Measurements from ENCODE around the gene CTNND2. TPM values are rescaled to one million over a fixed set of nuclear protein-coding genes. Genes with fewer than 3 reads are reported as not detected.

CTNND2 gene
- total and polyA plus RNA-seq, 4 donors, result 0.05 to 0.50 (median 0.27) TPM

- H3K27ac ChIP-seq (ENCODE audit: low read depth in 1 of 2, low read length in 2 of 2), result no peak overlapping the region
- no peak overlapping the region for H3K9ac ChIP-seq (ENCODE audit: low read depth in 1 of 2, low read length in 2 of 2)
- H3K9me3 ChIP-seq (ENCODE audit: control insufficient read depth in 4 of 4, low read length in 3 of 4), result no peaks in the 10 kb centered on the region
- H3K27me3 ChIP-seq (ENCODE audit: control insufficient read depth in 4 of 4, insufficient read depth in 4 of 4, low read length in 3 of 4), result peaks cover 0 to 3% (median 0%) of the 10 kb centered on the region in 4 donors
- no peak for DNase-seq (ENCODE audit: low spot score)
- WGBS, result 57% methylated on average over 3 of the region's 3 CpGs
- TF ChIP-seq RAD21 (IDR thresholded peaks at IDR 0.05), result peak; percentile 76
- TF ChIP-seq FOXA1 (IDR thresholded peaks at IDR 0.05), result no peak
- TF ChIP-seq, protein P1, sequence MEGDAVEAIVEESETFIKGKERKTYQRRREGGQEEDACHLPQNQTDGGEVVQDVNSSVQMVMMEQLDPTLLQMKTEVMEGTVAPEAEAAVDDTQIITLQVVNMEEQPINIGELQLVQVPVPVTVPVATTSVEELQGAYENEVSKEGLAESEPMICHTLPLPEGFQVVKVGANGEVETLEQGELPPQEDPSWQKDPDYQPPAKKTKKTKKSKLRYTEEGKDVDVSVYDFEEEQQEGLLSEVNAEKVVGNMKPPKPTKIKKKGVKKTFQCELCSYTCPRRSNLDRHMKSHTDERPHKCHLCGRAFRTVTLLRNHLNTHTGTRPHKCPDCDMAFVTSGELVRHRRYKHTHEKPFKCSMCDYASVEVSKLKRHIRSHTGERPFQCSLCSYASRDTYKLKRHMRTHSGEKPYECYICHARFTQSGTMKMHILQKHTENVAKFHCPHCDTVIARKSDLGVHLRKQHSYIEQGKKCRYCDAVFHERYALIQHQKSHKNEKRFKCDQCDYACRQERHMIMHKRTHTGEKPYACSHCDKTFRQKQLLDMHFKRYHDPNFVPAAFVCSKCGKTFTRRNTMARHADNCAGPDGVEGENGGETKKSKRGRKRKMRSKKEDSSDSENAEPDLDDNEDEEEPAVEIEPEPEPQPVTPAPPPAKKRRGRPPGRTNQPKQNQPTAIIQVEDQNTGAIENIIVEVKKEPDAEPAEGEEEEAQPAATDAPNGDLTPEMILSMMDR (IDR thresholded peaks at IDR 0.05; ENCODE audit: low read depth, low read length, missing input control), result peak; percentile 33
- no peaks in the 10 kb centered on the region for H3K4me1 ChIP-seq (ENCODE audit: control insufficient read depth in 4 of 4, insufficient read depth in 4 of 4, low read length in 3 of 4)
- no peak overlapping the region for H3K4me3 ChIP-seq (ENCODE audit: low read depth in 1 of 3, low read length in 3 of 3)
- H3K36me3 ChIP-seq (ENCODE audit: control insufficient read depth in 4 of 4, insufficient read depth in 3 of 4, low read depth in 1 of 4, low read length in 3 of 4), result no peaks in the 10 kb centered on the region
Observed at GRCh38 chr5:11182441-11183080, 721.7 kb downstream of the CTNND2 start.

DNA sequence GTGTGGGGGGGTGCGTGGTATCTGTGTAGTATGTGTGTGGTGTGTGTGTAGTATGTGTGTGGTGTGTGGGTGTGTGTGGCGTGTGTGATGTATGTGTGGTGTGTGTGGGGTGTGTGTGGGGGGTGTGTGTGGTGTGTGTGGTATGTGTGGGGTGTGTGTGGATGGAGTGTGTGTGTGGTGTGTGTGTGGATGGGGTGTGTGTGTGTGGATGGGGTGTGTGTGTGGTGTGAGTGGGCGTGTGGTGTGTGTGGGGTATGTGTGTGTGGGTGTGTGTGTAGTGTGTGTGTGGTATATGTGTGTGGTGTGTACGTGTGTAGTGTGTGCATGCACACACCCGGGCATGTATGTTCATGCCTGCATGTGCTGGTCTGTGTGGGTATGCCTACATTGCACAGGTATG lies 722.3 kb downstream of the CTNND2 start:
- DNase-seq (ENCODE audit: low spot score), result no peak
- H3K9ac ChIP-seq (ENCODE audit: low read depth in 1 of 2, low read length in 2 of 2), result no peak overlapping the region
- H3K4me1 ChIP-seq (ENCODE audit: control insufficient read depth in 4 of 4, insufficient read depth in 4 of 4, low read length in 3 of 4), result no peaks in the 10 kb centered on the region
- no peaks in the 10 kb centered on the region for H3K36me3 ChIP-seq (ENCODE audit: control insufficient read depth in 4 of 4, insufficient read depth in 3 of 4, low read depth in 1 of 4, low read length in 3 of 4)
- peaks cover 0 to 3% (median 0%) of the 10 kb centered on the region in 4 donors for H3K27me3 ChIP-seq (ENCODE audit: control insufficient read depth in 4 of 4, insufficient read depth in 4 of 4, low read length in 3 of 4)
- H3K27ac ChIP-seq (ENCODE audit: low read depth in 1 of 2, low read length in 2 of 2), result no peak overlapping the region
- H3K4me3 ChIP-seq (ENCODE audit: low read depth in 1 of 3, low read length in 3 of 3), result no peak overlapping the region
- H3K9me3 ChIP-seq (ENCODE audit: control insufficient read depth in 4 of 4, low read length in 3 of 4), result no peaks in the 10 kb centered on the region
- WGBS, result 86% methylated on average over 5 of the region's 5 CpGs
- TF ChIP-seq, protein P2, sequence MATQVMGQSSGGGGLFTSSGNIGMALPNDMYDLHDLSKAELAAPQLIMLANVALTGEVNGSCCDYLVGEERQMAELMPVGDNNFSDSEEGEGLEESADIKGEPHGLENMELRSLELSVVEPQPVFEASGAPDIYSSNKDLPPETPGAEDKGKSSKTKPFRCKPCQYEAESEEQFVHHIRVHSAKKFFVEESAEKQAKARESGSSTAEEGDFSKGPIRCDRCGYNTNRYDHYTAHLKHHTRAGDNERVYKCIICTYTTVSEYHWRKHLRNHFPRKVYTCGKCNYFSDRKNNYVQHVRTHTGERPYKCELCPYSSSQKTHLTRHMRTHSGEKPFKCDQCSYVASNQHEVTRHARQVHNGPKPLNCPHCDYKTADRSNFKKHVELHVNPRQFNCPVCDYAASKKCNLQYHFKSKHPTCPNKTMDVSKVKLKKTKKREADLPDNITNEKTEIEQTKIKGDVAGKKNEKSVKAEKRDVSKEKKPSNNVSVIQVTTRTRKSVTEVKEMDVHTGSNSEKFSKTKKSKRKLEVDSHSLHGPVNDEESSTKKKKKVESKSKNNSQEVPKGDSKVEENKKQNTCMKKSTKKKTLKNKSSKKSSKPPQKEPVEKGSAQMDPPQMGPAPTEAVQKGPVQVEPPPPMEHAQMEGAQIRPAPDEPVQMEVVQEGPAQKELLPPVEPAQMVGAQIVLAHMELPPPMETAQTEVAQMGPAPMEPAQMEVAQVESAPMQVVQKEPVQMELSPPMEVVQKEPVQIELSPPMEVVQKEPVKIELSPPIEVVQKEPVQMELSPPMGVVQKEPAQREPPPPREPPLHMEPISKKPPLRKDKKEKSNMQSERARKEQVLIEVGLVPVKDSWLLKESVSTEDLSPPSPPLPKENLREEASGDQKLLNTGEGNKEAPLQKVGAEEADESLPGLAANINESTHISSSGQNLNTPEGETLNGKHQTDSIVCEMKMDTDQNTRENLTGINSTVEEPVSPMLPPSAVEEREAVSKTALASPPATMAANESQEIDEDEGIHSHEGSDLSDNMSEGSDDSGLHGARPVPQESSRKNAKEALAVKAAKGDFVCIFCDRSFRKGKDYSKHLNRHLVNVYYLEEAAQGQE (IDR thresholded peaks at IDR 0.05), result no peak
- TF ChIP-seq HNF4G (IDR thresholded peaks at IDR 0.05) (no peak), FOXA2 (IDR thresholded peaks at IDR 0.05) (no peak), GABPA (IDR thresholded peaks at IDR 0.05 in 1 of 2, conservative IDR thresholded peaks at IDR 0.05 in 1 of 2) (no peak), HNF4A (conservative IDR thresholded peaks at IDR 0.05) (no peak), TAF1 (conservative IDR thresholded peaks at IDR 0.05) (no peak), FOXA1 (IDR thresholded peaks at IDR 0.05) (no peak), RXRA (IDR thresholded peaks at IDR 0.05) (no peak), NR2F2 (IDR thresholded peaks at IDR 0.05) (no peak), RAD21 (IDR thresholded peaks at IDR 0.05) (no peak), EGR1 (IDR thresholded peaks at IDR 0.05; ENCODE audit: low read depth in 2 of 2) (no peak), SP1 (IDR thresholded peaks at IDR 0.05) (no peak), JUND (IDR thresholded peaks at IDR 0.05) (no peak), YY1 (IDR thresholded peaks at IDR 0.05) (no peak)
- TF ChIP-seq, protein P1 (IDR thresholded peaks at IDR 0.05; ENCODE audit: low read depth, low read length, missing input control), result no peak
- TF ChIP-seq, protein P3, sequence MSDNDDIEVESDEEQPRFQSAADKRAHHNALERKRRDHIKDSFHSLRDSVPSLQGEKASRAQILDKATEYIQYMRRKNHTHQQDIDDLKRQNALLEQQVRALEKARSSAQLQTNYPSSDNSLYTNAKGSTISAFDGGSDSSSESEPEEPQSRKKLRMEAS (IDR thresholded peaks at IDR 0.05), result no peak
- TF ChIP-seq, protein P4, sequence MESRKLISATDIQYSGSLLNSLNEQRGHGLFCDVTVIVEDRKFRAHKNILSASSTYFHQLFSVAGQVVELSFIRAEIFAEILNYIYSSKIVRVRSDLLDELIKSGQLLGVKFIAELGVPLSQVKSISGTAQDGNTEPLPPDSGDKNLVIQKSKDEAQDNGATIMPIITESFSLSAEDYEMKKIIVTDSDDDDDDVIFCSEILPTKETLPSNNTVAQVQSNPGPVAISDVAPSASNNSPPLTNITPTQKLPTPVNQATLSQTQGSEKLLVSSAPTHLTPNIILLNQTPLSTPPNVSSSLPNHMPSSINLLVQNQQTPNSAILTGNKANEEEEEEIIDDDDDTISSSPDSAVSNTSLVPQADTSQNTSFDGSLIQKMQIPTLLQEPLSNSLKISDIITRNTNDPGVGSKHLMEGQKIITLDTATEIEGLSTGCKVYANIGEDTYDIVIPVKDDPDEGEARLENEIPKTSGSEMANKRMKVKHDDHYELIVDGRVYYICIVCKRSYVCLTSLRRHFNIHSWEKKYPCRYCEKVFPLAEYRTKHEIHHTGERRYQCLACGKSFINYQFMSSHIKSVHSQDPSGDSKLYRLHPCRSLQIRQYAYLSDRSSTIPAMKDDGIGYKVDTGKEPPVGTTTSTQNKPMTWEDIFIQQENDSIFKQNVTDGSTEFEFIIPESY (IDR thresholded peaks at IDR 0.05), result no peak
- TF ChIP-seq, protein P5, sequence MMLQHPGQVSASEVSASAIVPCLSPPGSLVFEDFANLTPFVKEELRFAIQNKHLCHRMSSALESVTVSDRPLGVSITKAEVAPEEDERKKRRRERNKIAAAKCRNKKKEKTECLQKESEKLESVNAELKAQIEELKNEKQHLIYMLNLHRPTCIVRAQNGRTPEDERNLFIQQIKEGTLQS (IDR thresholded peaks at IDR 0.05), result no peak
